A375 (cell line): ENCODE results near the gene TGFBI. TPM values are rescaled to one million over a fixed set of nuclear protein-coding genes. Genes with fewer than 3 reads are reported as not detected.

Experiments
- small RNA-seq: library from RNA; depleted of rRNA; stranded (forward); fragments of <200 nt; gene quantifications from one replicate; pipeline ENCODE3, GENCODE V24; 2014
- total RNA-seq: library from RNA; depleted of rRNA; stranded (reverse); fragments of >200 nt; shearing (Covaris generic); gene quantifications from 2 replicates; pipeline ENCODE4 v1.2.3, GENCODE V29; 2014; rRNA removed

The TGFBI gene
- total RNA-seq, result 137 and 173 TPM in 2 replicates

DNA sequence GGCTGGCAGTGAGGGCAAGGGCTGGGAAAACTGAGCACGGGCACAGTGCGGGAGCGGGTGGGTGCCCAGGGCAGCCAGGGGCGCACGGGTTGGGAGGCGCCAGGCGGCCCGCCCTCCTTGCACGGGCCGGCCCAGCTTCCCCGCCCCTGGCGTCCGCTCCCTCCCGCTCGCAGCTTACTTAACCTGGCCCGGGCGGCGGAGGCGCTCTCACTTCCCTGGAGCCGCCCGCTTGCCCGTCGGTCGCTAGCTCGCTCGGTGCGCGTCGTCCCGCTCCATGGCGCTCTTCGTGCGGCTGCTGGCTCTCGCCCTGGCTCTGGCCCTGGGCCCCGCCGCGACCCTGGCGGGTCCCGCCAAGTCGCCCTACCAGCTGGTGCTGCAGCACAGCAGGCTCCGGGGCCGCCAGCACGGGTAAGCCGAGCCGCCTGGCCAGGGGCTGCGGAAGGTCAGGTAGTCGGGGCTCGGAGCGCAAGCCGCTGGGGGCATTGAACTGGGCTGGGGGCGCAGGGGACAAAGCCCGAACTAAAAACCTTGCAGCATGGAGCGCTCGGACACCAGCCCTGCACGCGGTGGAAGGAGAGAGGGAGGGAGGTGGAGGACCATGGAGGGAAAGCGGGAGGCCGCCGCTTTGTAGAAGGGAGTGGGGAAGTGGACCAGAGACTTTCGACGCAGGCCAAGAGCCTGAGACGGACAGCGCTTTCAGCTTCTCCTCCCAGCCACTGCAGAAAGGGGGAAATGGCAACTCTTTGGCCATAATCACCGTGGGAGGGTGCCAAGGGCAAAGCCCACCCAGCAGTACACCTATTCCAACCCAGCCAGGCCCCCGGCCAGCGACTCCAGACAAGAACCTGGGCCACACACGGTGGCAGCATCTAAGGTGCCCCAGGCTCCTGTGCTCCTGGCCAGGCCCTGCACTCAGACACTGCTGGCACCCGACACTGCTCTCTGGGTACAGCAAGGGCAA, at the start of gene TGFBI:
Gene TGFBI (plus strand): TSS at position 207 of the 961 bp plus-strand sequence. CDS start 68 bp downstream, at position 275.

Small RNA genes lying within 50 kb of the gene (small RNA-seq; reads per million reads assigned to genes)
- gene VTRNA2-1, result not detected

Other genes starting within 250 kb of the TGFBI start
- not detected in 2 replicates for gene SLC25A48, start 194.3 kb upstream of the TGFBI start, total RNA-seq
- gene IL9, start 133.1 kb upstream of the TGFBI start, total RNA-seq, result not detected in 2 replicates
- not detected in 2 replicates for gene LECT2, start 74.0 kb upstream of the TGFBI start, total RNA-seq
- 42.7 and 65.3 TPM in 2 replicates for gene SMAD5, start 103.9 kb downstream of the TGFBI start, total RNA-seq
- gene SMIM32, start 164.2 kb downstream of the TGFBI start, total RNA-seq, result not detected in 2 replicates